Loucy (cell line): ENCODE measurements around the gene P4HB.

Source experiments
- H2AFZ ChIP-seq: fragments of 200-600 bp; sonication (generic); 2 replicates; pipeline ENCODE4 v1.6.0; 2016; ENCODE audit warnings: antibody characterized with exemption, mild to moderate bottlenecking, low read length, moderate library complexity
- H3F3A ChIP-seq: fragments of 200-600 bp; 2 replicates; pipeline ENCODE4 v1.6.0; 2016; ENCODE audit warnings: antibody characterized with exemption, low read depth, mild to moderate bottlenecking
- H3K27me3 ChIP-seq: fragments of 200-600 bp; sonication (generic); 2 replicates; pipeline ENCODE4 v1.6.1; 2014; ENCODE audit warnings: low read length, mild to moderate bottlenecking; ENCODE audit not compliant: insufficient read depth, poor library complexity, severe bottlenecking
- H3K36me3 ChIP-seq: fragments of 200-600 bp; sonication (generic); 2 replicates; pipeline ENCODE4 v1.6.1; 2016; ENCODE audit warnings: low read length; ENCODE audit not compliant: insufficient read depth
- H3K4me1 ChIP-seq: fragments of 200-600 bp; sonication (generic); 2 replicates; pipeline ENCODE4 v1.5.1; 2014; ENCODE audit warnings: low read length, mild to moderate bottlenecking; ENCODE audit not compliant: insufficient read depth, poor library complexity, severe bottlenecking
- H3K4me2 ChIP-seq: fragments of 200-600 bp; sonication (generic); 2 replicates; pipeline ENCODE4 v1.6.0; 2014; ENCODE audit warnings: antibody characterized with exemption, low read length, low read depth, mild to moderate bottlenecking; ENCODE audit not compliant: poor library complexity, severe bottlenecking
- H3K4me3 ChIP-seq: fragments of 200-600 bp; sonication (generic); 2 replicates; pipeline ENCODE4 v1.5.1; 2014; ENCODE audit warnings: low read length, mild to moderate bottlenecking, mixed read lengths; ENCODE audit not compliant: poor library complexity, severe bottlenecking
- H3K79me2 ChIP-seq: fragments of 200-600 bp; sonication (generic); 2 replicates; pipeline ENCODE4 v1.6.1; 2014; ENCODE audit warnings: low read length; ENCODE audit not compliant: insufficient read depth
- H3K9ac ChIP-seq: fragments of 200-600 bp; sonication (generic); 2 replicates; pipeline ENCODE4 v1.6.0; 2014; ENCODE audit warnings: mild to moderate bottlenecking, low read depth, low read length, moderate library complexity; ENCODE audit not compliant: poor library complexity, severe bottlenecking
- H3K9me2 ChIP-seq: fragments of 200-600 bp; sonication (generic); replicated peaks from 2 replicates; pipeline ENCODE4 v1.6.1; 2016; ENCODE audit warnings: low read depth, low read length, mixed read lengths
- H3K9me3 ChIP-seq: fragments of 200-600 bp; sonication (generic); 2 replicates; pipeline ENCODE4 v1.6.1; 2014; ENCODE audit warnings: mild to moderate bottlenecking, antibody characterized with exemption, low read length, low read depth; ENCODE audit not compliant: insufficient read depth
- H4K20me1 ChIP-seq: fragments of 200-600 bp; sonication (generic); 2 replicates; pipeline ENCODE4 v1.6.0; 2014; ENCODE audit warnings: antibody characterized with exemption, low read length, mild to moderate bottlenecking; ENCODE audit not compliant: insufficient read depth, poor library complexity, severe bottlenecking
- EZH2phosphoT487 ChIP-seq: fragments of 200-600 bp; IDR thresholded peaks from 2 replicates; pipeline ENCODE4 v1.6.1; 2018; ENCODE audit warnings: antibody characterized with exemption, mild to moderate bottlenecking, moderate library complexity, borderline replicate concordance
- TF ChIP-seq, protein P1 (sequence below): fragments of 200-600 bp; sonication (generic); conservative IDR thresholded peaks from 2 replicates; pipeline ENCODE4 v1.5.1; 2014; ENCODE audit warnings: mild to moderate bottlenecking, antibody characterized with exemption, low read length

The P4HB gene

DNA sequence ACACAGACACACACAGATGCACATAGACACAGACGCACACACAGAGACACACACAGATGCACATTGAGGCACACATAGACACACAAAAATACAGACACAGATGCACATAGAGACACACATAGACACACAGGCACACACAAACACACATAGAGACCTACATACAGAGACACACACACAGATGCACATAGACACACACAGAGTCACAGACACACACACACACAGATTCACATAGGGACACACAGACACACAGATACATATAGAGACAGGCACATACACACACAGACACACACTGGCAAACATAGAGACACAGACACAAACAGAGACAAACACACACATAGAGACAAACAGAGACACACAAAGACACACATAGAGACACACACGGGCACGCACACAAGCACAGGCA, 66.3 kb downstream of the P4HB start:
- Histone ChIP-seq H4K20me1 (no peaks in the 10 kb centered on the region), H3K4me3 (no peak overlapping the region), H3K36me3 (no peaks in the 10 kb centered on the region), H3K27me3 (no peaks in the 10 kb centered on the region), H2AFZ (no peak overlapping the region), H3K79me2 (no peaks in the 10 kb centered on the region), H3F3A (no peaks in the 10 kb centered on the region), H3K4me2 (no peak overlapping the region), H3K9ac (no peak overlapping the region), H3K9me3 (no peaks in the 10 kb centered on the region), H3K4me1 (no peaks in the 10 kb centered on the region), H3K9me2 (no peaks in the 10 kb centered on the region)
- TF ChIP-seq, protein P1, sequence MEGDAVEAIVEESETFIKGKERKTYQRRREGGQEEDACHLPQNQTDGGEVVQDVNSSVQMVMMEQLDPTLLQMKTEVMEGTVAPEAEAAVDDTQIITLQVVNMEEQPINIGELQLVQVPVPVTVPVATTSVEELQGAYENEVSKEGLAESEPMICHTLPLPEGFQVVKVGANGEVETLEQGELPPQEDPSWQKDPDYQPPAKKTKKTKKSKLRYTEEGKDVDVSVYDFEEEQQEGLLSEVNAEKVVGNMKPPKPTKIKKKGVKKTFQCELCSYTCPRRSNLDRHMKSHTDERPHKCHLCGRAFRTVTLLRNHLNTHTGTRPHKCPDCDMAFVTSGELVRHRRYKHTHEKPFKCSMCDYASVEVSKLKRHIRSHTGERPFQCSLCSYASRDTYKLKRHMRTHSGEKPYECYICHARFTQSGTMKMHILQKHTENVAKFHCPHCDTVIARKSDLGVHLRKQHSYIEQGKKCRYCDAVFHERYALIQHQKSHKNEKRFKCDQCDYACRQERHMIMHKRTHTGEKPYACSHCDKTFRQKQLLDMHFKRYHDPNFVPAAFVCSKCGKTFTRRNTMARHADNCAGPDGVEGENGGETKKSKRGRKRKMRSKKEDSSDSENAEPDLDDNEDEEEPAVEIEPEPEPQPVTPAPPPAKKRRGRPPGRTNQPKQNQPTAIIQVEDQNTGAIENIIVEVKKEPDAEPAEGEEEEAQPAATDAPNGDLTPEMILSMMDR: no peak
- no peak for TF ChIP-seq EZH2phosphoT487
